GM19467 (cell line): ENCODE results near the gene CFD.
"Not testable (repeated sequence)": the region's sequence is repeated elsewhere in the genome, so short reads cannot be mapped to it uniquely, and the experiment has no call there.

Experiments
- ATAC-seq: cut with Tn5 transposase; IDR thresholded peaks from one replicate; pipeline ENCODE4 v1.9.1; 2021; ENCODE audit warnings: mild to moderate bottlenecking, moderate library complexity; ENCODE audit not compliant: unreplicated experiment

CFD gene

DNA sequence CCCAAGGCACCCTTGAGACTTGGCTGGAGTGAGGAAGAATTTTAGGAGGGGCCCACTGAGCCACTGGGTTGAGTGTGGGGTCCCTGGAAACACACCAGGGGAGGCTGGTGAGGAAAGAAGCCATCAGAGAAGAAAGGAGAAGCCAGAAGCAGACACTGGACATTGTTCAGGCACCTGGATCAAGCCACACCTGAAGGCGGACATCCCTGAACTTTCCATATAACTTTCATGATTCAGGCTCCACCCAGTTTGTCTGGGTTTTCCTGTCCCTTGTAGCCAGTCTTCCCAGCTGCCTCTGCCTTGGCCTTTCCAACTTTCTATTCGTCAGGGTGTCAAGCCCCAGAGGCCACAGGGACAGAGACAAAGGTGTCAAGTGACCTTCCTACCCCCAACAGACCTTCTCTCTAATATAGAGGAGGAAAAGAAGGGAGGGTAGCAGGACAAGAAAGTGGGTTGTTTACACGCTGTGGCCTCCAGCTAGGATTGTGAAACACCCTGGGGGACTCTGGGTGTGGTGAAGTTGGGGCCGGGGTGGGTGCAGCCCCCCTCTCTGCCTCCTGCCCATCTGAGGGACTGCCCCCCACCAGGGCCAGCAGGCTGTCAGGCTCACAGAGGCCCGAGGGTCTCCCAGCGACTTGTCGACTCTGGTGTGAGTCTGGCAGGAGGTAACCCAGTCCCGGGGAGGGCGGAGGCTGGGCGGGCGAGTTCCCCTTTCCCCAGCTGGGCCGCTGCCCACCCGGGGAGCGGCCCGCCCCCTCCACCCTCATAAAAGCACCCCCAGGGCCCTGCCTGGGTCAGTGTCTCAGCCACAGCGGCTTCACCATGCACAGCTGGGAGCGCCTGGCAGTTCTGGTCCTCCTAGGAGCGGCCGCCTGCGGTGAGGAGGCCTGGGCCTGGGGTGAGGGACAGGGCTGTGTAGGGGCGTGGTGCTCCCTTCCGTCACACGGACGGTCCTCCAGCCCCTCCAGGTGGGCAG lies at the start of gene CFD:
CFD (plus strand) TSS at position 797 of the 976 bp plus-strand sequence; CDS start at position 823, 26 bp downstream.
- no peak for ATAC-seq

DNA sequence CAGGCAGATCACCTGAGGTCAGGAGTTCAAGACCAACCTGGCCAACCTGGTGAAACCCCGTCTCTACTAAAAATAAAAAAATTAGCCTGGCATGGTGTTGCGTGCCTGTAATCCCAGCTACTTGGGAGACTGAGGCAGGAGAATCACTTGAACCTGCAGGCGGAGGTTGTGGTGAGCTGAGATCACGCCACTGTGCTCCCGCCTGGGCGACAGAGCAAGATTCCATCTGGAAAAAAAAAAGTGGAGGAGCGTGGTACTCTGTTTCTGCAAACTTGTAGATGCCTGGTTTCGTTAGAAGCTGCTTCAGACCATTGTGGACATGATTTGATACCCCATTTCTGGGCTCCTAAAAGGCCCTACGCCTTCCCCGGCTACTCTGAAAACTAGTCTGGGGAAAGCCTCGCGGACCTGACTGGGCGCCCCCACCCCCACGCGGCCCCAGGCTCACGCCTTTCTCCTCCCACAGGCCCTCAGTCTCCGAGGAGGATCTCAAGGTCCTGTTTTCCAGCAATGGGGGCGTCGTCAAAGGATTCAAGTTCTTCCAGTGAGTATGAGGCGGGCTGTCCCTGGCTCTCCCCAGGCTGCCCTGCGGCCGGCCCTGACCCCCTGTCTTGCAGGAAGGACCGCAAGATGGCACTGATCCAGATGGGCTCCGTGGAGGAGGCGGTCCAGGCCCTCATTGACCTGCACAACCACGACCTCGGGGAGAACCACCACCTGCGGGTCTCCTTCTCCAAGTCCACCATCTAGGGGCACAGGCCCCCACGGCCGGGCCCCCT lies 49.2 kb upstream of the CFD start:
- ATAC-seq = no peak

DNA sequence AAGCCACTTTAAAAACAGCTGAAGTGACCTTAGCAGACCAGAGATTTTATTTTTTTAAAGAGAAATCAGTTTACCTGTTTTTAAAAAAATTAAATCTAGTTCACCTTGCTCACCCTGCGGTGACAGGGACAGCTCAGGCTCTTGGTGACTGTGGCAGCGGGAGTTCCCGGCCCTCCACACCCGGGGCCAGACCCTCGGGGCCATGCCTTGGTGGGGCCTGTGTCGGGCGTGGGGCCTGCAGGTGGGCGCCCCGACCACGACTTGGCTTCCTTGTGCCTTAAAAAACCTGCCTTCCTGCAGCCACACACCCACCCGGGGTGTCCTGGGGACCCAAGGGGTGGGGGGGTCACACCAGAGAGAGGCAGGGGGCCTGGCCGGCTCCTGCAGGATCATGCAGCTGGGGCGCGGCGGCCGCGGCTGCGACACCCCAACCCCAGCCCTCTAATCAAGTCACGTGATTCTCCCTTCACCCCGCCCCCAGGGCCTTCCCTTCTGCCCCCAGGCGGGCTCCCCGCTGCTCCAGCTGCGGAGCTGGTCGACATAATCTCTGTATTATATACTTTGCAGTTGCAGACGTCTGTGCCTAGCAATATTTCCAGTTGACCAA lies 48.5 kb upstream of the CFD start:
- no peak for ATAC-seq

DNA sequence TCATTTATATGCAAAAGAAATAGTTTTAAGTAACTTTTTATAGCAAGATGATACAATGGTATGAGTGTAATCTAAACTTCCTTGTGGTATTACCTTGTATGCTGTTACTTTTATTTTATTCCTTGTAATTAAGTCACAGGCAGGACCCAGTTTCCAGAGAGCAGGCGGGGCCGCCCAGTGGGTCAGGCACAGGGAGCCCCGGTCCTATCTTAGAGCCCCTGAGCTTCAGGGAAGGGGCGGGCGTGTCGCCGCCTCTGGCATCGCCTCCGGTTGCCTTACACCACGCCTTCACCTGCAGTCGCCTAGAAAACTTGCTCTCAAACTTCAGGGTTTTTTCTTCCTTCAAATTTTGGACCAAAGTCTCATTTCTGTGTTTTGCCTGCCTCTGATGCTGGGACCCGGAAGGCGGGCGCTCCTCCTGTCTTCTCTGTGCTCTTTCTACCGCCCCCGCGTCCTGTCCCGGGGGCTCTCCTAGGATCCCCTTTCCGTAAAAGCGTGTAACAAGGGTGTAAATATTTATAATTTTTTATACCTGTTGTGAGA lies 47.9 kb upstream of the CFD start:
- ATAC-seq = no peak

DNA sequence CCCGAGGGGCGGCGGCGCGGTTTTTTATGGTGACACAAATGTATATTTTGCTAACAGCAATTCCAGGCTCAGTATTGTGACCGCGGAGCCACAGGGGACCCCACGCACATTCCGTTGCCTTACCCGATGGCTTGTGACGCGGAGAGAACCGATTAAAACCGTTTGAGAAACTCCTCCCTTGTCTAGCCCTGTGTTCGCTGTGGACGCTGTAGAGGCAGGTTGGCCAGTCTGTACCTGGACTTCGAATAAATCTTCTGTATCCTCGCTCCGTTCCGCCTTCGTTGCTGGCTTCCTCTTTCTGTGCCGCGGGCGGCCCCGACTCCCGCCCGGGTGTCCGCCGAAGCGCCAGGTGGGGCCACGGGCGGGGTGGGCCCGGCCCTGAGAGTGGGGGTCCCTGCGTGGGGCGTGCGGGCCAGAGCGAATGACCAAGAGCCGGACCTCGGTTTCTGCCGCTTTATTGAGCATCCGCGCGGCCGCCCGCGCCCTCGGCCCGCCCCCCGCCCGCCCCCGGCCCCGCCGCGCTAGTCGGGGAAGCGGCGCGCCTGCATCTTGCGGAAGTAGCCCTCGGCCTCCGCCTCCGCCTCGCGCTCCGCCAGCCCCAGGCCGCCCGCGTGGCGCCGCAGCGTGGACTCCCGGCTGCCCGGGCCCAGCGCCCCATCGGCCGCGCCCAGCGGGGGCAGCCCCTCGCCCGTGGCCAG lies 47.3 kb upstream of the CFD start:
- ATAC-seq = no peak

DNA sequence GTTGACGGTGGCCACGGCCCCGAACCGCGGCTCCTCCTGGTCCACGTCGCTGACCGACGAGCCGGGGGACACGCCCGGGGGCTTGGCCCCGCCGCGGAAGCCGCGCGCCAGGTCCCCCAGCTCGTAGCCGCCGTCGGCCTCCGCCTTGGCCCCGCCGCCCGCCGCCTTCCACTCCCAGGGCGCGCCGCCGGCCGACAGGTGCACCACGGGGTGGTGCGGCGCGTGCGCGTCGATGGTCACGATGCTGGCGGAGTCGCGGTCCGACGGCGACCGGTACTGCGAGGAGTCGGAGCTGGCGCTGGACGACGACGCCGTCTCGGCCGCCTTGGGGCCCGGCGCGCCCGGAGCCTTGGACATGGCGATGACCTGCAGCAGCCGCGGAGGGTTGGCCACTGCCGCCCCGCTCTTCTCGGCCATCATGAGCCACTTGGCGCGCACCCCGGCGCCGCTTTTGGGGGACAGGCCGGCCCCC lies 46.7 kb upstream of the CFD start:
- no peak for ATAC-seq

DNA sequence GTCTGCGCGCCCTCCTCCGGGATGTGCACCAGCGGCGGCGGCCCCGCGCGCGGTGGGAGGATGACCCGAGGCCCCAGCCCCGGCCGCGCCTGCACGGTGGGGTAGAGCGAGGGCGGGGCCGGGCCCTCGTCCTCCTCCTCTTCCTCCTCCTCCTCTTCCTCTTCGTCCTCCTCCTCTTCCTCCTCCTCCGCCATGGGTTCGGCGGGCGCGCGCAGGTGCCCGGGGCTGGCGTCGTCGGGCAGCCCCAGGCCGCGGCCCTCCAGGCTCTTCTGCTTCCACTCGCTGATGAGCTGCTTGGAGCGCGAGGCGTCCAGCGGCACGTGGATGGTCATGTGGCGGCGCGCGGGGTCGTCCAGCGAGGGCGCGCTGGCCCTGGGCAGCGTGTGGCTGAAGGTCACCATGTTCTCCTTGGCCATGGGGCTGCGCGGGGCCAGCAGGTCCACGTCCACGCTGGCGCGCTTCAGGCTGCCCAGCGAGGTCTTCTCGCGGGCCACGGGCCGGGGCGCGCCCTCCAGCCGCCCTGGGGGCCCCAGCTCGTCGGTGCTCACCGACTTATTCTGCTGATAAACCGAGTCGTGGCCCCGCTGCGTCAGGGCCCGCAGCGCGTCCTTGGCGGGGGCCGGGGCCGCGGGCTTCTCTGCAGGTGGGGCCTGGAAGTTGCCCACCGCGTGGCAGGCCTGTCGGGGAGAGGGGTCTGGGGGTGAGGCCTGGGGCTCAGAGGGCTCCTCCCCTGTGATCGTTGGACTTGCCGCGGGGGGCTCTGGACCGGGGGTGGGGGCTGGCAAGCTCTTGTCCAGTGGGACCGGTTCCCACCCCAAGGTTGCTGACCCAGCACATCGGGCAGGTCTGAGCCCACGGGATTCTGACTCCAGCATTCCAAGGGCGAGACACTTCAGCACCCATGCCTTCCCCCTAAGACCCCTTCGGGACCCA lies 46.0 kb upstream of the CFD start:
- no peak for ATAC-seq

DNA sequence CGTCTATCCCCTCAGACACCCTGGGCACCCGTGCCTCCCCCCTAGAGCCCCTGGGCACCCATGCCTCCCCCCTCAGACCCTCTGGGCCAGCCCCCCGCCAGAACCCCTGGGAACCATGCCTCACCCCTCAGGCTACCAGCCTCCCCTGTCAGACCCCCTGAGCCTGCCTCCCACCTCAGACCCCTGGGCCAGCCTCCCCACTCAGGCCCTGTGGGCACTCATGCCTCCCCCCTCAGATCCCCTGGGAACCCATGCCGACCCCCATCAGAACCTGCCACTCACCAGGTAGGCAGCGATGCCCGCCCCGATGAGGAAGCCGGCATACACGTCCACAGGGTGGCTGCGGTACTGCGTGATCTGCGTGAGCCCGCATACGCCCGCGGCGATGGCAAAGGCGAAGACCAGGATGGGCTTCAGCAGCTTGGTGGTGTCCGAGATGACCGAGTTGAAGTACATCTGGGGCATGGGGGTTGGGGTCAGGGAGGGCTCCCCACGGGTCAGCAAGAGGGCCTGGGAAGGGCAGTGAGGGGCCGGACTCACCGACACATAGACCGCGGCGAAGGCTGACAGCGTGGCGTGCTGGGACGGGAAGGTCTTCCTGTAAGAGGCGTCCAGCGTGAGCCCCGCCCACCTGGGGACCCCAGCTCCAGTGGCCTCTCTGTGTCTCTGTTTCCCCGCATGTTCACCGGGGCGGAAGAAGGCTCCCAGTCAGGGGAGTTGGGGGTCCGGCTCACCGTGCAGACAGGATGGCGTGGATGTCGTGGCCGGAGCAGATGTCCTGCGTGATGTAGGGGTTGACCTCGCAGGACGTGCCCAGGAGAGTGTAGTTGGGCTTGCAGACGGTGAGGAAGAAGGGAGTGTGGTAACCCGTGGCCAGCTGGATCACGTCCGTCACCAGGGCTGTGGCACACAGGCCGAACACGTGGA lies 45.0 kb upstream of the CFD start:
- no peak for ATAC-seq

DNA sequence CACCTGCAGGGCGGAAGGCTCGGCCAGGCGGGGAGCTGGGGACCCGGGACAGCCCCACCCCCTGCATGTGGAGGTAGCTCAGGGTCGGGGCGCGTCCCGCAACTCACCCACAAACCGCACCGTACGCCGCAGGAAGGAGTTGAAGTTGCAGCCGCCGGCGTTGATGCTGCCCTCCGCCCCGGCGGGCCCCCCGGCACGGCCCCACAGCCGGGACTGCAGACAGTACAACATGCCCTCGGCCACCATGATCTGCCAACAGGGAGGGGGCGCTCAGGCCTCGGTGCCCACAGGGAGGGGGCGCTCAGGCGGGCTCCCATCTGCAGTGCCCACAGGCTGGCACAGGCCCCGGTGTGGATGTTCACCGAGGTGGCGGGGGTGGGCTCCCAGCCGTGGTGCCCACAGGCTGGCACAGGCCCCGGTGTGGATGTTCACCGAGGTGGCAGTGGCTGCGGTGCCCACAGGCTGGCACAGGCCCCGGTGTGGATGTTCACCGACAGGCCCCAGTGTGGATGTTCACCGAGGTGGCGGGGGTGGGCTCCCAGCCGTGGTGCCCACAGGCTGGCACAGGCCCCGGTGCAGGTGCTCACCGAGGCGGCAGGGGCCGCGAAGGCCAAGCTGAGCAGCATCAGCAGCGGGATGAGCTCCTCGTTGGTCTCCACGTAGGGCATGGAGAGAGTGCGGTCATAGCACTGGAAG lies 44.2 kb upstream of the CFD start:
- ATAC-seq = no peak

DNA sequence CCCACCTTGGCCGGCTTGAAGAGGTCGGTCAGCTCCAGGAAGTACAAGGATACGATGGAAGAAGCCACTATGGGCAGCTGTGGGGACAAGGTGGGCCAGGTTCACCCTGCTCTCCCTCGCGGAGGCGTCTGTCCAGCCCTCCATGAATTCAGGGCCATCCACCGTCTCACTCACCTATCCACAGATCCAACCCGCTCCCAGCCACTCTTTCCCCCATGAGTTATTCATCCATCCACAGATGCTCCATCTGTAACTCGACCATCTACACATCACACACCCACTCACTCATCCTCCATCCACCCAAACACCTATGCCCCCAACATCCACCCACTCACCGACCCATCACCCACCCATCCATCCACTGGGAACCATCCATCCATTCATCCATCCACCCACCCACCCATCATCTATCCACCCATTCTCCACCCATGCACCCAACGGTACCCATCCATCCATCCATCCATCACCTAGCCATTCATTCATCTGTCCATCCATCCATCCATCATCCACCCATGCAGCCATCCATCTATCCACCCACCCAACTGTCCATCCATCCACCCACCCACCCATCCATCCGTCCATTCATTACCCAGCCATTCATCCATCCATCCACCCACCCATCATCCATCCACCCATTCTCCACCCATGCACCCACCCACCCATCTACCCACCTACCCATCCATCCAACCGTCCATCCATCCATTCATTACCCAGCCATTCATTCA lies 43.5 kb upstream of the CFD start:
- no peak for ATAC-seq

DNA sequence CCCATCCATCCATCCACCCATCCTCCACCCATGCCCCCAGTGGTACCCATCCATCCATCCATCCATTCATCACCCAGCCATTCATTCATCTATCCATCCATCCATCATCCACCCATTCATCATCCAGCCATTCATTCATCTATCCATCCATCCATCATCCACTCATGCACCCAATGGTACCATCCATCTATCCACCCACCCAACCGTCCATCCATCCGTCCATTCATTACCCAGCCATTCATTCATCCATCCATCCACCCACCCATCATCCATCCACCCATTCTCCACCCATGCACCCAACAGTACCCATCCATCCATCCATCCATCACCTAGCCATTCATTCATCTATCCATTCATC lies 43.0 kb upstream of the CFD start:
- no peak for ATAC-seq

DNA sequence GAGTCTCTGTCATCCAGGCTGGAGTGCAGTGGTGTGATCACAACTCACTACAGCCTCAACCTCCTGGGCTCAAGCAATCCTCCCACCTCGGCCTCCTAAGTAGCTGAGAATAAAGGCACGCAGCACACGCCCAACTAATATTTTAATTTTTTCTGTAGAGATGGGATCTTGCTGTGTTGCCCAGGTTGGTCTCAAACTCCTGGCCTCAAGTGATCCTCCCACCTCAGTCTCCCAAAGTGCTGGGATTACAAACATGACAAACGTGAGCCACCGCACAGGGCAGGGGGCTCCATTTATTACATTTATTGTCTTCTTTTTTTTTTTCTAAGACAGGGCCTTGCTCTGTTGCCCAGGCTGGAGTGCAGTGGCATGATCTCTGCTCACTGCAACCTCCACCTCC lies 39.3 kb upstream of the CFD start:
- ATAC-seq = not testable (repeated sequence)

DNA sequence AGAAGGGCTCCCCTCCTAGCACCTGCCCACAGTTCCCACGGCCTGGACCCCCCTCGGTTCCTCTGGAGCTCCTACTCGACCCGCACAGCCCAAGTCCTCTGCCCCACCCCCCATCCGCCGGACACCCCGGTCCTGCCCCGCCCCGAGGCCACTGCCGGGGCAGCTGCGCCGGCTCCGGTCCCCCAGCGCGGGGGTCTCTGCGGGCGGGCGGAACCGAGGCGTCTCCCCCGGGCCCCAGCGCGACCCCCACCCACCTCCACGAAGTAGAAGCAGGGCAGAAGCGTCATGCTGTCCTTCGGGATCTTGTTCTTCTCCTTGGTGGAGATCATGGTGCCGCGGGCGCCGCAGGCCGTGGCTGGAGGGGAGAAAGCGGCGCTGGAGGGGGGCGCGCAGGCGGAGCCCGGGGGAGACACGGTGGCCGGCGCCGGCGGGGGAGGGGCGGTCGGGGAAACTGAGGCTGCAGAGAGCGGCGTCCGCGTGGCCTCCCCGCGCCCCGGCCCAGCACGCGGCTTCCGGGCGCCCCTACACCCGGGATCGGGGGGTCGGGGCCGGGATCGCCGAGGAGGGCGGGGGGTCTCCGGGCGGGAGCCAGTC lies 38.1 kb upstream of the CFD start:
- ATAC-seq = no peak

DNA sequence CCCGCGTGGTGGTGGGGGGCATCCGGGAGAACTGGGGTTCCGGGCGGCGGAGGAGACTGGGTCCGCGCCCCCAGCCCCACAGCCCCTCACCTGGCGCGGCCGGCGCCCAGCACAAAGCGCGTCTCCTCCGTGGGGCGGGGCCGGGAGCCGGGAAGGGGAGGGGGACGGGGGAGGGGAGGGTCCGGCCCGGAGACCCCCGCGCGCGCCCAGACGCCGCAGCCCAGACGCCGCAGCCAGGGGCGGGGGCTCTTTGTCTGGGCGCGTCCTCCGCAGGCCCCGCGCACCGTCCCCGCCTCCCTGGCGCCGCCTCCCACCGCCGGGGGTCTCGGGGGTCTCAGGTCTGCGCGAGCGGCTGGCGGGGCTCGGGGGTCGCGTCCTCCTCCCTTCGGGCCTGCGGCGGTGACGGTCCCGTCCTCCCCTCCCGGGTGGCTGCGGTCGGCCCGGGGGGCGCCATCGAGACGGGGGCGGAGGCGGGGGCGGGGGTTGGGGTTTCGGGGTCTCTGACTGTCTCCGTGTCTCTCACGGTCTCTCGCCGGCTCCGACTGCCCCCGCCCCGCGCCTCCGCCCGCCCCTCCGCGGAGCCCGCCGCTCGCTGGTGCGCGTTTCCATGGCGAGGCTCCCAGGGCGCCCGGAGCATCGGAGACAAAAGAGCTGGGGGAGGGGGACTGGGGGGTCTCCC lies 37.5 kb upstream of the CFD start, which contains the start of gene PLPPR3:
PLPPR3 (minus strand) TSS at position 131 of the 679 bp plus-strand sequence. CDS start 396 bp downstream, outside the sequence.
- no peak for ATAC-seq

DNA sequence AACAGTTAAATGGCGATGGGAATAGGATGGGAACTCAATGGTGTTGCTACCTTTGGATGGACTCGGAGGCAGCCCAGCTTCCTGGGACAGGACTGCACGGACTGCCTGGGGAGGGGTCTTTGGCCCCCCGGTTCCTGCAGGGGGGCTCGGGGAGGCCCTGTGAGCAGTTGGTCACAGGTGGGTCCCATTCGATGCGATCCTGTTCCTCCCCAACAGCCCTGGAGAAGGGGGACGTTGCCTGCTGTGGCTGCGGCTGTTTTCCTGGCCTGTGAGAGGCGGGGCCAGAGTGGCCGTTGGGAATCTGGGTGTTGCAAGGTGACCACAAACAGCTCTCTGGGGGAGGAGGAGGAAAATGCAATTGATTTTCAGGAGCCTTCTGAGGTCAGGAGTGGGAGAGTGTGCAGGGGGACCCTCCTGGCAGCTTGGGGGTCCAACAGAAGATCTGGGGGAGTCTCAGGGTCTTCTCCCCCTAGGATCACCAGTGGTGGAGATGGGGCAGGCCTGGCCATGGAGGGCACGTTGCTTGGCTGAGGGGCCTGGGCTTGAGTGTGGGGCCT lies 35.8 kb upstream of the CFD start:
- no peak for ATAC-seq

DNA sequence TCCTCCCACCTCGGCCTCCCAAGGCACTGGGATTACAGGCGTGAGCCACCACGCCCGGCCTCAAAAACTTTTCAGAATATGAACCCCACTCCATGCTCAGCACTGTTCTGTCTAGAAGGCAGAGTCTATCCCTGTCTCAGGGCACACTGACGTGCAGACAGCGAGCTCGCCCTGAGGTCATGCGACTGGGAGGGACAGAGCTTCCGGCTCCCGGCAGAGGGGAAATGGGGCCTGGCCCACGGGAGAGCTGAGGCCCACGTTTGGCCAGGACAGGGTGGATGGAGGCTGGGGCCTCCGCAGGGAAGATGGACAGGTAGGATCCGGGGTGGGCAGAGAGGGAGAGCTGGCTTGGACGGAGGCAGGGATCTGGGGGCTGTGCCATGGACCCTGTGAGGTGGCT lies 34.6 kb upstream of the CFD start:
- no peak for ATAC-seq
